Stimulated activated CD4-positive, alpha-beta T cell treated with anti-CD3 and anti-CD28 coated beads, TNF-alpha, amount 100 ng/mL, for 1 hour (primary cell): ENCODE data around the gene CEP68.
"Not testable (repeated sequence)": the region's sequence is repeated elsewhere in the genome, so short reads cannot be mapped to it uniquely, and the experiment has no call there.

Experiments
- DNase-seq, 3 donors: peaks; one replicate each; pipeline ENCODE4 v3.0.0-alpha.2; 2020; ENCODE audit warnings: low read depth in 3 of 3, low spot score in 1 of 3

Gene CEP68

GRCh38 chr2:65031341-65032018 is 24.7 kb upstream of the CEP68 start:
- no peak for DNase-seq

- no peak for DNase-seq
Measured at GRCh38 chr2:65032019-65032975, 23.9 kb upstream of the CEP68 start.

GRCh38 chr2:65033178-65033577 is 23.0 kb upstream of the CEP68 start:
- no peak for DNase-seq

GRCh38 chr2:65033667-65034066 is 22.5 kb upstream of the CEP68 start:
- not testable (repeated sequence) for DNase-seq

GRCh38 chr2:65035351-65035943 is 20.8 kb upstream of the CEP68 start:
- DNase-seq = no peak

- DNase-seq = no peak
Measured at GRCh38 chr2:65037178-65037577, 19.0 kb upstream of the CEP68 start.

GRCh38 chr2:65039640-65040039 is 16.6 kb upstream of the CEP68 start:
- DNase-seq = no peak

GRCh38 chr2:65040400-65041261 is 15.6 kb upstream of the CEP68 start:
- peak; percentile 46 to 52 (median 48) for DNase-seq

- DNase-seq = no peak
Measured at GRCh38 chr2:65043001-65043400, 13.2 kb upstream of the CEP68 start.

GRCh38 chr2:65044097-65044735 is 12.0 kb upstream of the CEP68 start:
- DNase-seq = no peak

- no peak for DNase-seq
Measured at GRCh38 chr2:65045651-65046050, 10.6 kb upstream of the CEP68 start.

- no peak for DNase-seq
Measured at GRCh38 chr2:65046633-65047407, 9.4 kb upstream of the CEP68 start.

- no peak for DNase-seq
Measured at GRCh38 chr2:65049010-65049639, 7.1 kb upstream of the CEP68 start.

- no peak for DNase-seq
Measured at GRCh38 chr2:65050931-65051330, 5.3 kb upstream of the CEP68 start.

GRCh38 chr2:65053199-65053598 is 3.0 kb upstream of the CEP68 start:
- no peak for DNase-seq

- DNase-seq = no peak
Measured at GRCh38 chr2:65054749-65055421, 1.3 kb upstream of the CEP68 start.

GRCh38 chr2:65055422-65056214 is 598 bp upstream of the CEP68 start:
- DNase-seq = no peak

GRCh38 chr2:65057054-65057375 is 799 bp downstream of the CEP68 start:
- DNase-seq = no peak
